ENCODE measurements around the gene MRPS5. TPM values are rescaled to one million over a fixed set of nuclear protein-coding genes. Genes with fewer than 3 reads are reported as not detected.

The MRPS5 gene
- total RNA-seq, 1 experiment from 2014 or later = 54.1 TPM

DNA sequence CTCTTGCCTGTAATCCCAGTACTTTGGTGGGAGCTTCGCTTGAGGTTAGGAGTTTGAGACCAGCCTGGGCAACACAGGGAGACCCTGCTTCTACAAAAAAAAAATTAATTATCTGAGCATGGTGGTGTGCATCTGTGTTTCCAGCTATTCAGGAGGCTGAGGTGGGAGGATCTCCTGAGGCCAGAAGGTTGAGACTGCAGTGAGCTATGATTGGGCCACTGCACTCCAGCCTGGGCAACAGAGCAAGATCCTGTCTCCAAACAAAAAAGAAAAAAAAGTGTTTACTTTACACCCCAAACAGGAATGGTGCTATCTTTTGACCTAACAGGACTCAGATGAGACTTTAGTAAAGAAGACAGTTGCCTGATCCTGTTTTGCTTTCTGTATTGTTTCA lies 60.5 kb downstream of the MRPS5 start:
- DNase-seq (ENCODE audit: low read depth) = no peak

- no peak for DNase-seq (ENCODE audit: low read depth)
Measured at GRCh38 chr2:95060446-95061118, 61.0 kb downstream of the MRPS5 start.

DNA sequence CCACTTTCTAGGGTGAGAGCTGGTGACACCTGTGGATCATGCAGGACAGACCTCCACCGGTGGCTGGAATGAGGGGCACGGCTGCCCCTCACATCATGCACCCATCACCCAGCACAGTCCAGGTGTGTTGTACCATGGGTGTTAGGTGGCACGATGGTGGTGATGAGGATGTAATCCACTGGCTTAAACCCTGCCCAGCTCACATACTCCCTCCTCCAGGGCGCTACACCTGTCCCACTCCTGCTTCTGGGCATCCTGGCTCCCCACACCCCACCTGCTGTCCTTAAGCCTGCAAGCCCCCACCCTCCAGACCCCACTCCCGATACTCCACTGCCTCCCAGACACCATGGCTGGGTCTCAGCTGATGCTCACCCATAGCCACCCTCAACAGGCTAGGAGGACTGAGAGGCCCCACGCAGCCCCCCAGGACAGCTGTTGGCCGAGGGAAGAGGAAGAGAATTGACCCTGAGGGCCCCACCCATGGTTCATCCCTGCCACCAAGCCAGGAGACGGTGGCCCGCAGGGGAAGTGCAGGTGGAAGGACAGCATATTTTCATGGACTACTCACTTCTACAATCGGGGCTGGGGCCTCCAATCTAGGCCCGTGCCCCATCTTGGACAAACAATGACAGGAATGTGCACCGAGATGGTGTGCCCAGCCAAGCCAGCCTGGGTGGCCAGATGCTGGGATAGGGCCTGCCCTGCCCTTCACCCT lies 61.8 kb downstream of the MRPS5 start:
- DNase-seq (ENCODE audit: low read depth) = no peak

GRCh38 chr2:95058989-95059641 lies 62.5 kb downstream of the MRPS5 start:
- DNase-seq (ENCODE audit: low read depth) = no peak

- DNase-seq (ENCODE audit: low read depth) = no peak
Measured at GRCh38 chr2:95058466-95058988, 63.1 kb downstream of the MRPS5 start.

- peak; percentile 42 for DNase-seq (ENCODE audit: low read depth)
Measured at GRCh38 chr2:95057535-95058370, 63.9 kb downstream of the MRPS5 start.

GRCh38 chr2:95056461-95057459 lies 64.8 kb downstream of the MRPS5 start:
- peak; percentile 70 for DNase-seq (ENCODE audit: low read depth)

- DNase-seq (ENCODE audit: low read depth) = no peak
Measured at GRCh38 chr2:95056044-95056443, 65.6 kb downstream of the MRPS5 start.

DNA sequence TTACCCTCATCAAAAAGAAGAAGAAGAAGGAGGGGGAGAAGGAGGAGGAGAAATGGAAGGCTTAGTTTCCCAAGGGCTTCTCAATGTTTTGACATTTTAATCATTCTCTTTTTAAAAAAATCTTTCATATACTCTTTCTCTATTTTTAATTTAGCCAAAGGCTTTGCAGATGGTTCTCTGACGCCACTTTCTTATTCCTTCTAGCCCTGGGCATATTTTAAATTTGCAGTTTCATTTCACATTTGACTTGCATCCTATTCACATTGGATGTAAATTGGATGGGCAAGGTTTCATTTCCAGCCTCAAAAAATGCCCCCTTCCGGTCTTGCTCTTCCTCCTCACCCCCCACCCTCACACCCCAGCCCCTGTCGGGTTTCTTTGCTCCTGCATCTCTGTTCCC lies 66.3 kb downstream of the MRPS5 start:
- no peak for DNase-seq (ENCODE audit: low read depth)

DNA sequence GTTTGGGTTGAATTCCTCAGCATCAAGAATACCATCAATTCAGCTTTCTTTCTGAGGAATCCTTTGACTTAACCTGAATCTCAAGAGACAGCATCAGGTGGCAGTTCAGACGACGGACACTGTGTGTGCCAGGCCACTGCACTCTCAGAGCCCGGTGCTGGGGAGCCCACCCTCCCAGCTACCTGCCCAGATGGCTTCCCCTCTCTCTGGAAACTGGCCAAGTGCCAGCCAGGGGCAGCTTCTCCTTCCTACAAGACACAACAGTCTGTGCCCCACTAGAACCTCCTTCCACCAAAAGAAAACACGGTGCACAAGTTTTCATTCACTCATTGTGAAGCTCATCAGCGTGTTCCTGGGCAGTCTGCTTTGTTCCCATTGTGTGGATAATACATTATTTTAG lies 67.6 kb downstream of the MRPS5 start:
- no peak for DNase-seq (ENCODE audit: low read depth)

DNA sequence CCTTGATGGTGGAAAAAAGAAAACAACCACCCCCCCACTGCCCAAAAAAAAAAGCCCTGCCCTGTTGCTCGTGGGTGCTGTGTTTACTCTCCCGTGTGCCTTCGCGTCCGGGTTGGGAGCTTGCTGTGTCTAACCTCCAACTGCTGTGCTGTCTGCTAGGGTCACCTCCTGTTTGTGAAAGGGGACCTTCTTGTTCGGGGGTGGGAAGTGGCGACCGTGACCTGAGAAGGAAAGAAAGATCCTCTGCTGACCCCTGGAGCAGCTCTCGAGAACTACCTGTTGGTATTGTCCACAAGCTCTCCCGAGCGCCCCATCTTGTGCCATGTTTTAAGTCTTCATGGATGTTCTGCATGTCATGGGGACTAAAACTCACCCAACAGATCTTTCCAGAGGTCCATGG lies 68.1 kb downstream of the MRPS5 start:
- DNase-seq (ENCODE audit: low read depth) = no peak

DNA sequence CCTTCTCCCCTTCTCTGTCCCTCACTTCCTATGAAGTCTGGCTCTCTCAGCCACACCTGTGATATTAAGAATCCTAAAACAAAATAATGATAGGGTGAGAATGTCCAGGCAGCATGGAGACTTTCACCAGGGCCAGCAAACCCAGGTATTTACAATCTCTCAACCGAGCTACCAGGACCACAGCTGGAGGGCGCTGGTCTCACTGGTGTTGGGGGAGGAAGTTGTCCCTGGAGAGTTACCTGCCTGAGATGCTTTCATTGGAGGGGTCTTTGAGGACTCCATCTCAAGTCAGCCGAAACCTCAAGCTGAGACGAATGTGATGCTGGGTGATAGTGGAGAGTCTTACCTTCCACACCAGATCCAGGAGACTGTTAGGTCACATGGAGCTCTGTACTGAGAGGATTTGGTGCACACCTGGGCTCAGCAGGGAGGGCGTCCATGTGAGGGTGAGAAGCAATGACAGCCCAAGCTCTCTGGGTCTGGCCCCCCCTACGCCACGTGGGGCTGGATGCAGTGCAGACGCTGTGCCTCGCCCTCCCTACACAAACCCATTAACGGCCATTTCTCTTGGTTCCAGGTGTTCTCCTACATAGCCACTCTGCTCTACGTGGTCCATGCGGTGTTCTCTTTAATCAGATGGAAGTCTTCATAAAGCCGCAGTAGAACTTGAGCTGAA lies 68.7 kb downstream of the MRPS5 start:
- no peak for DNase-seq (ENCODE audit: low read depth)

- no peak for DNase-seq (ENCODE audit: low read depth)
Measured at GRCh38 chr2:95052307-95052706, 69.3 kb downstream of the MRPS5 start.

DNA sequence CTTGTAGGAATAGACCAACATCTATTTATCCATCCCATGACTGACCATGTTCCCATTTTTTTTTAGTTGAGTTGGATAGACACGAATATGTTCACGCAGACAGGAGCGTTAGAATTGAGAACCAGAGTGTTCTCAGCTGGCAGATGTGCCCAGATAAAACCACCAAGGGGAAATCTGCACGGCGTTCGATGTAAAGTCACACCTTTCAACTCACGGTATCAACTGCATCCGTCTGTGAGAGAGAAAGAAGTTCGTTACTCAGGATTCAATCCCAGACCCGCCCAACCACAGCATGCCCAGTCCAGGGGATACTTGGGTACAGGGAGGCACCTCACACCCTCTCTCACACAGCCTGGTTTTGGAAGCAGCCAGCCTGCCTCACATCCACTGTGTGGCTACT lies 70.0 kb downstream of the MRPS5 start:
- no peak for DNase-seq (ENCODE audit: low read depth)

GRCh38 chr2:95050385-95051300 lies 71.0 kb downstream of the MRPS5 start:
- no peak for DNase-seq (ENCODE audit: low read depth)

- no peak for DNase-seq (ENCODE audit: low read depth)
Measured at GRCh38 chr2:95049961-95050360, 71.6 kb downstream of the MRPS5 start.

DNA sequence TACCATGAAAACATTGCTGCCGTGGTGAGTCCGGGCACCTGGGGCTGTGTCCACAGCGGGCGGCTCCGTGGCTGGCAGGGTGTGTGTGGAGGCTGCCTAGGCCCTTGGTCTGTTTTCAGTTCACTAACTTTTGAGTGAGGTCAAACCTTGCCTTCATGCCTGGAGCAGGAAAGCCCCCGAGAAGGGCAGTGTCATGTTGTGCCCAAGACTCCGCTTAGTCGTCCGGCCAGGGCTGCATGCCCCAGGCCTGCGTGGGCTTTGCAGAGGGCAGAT lies 72.0 kb downstream of the MRPS5 start:
- no peak for DNase-seq (ENCODE audit: low read depth)

DNA sequence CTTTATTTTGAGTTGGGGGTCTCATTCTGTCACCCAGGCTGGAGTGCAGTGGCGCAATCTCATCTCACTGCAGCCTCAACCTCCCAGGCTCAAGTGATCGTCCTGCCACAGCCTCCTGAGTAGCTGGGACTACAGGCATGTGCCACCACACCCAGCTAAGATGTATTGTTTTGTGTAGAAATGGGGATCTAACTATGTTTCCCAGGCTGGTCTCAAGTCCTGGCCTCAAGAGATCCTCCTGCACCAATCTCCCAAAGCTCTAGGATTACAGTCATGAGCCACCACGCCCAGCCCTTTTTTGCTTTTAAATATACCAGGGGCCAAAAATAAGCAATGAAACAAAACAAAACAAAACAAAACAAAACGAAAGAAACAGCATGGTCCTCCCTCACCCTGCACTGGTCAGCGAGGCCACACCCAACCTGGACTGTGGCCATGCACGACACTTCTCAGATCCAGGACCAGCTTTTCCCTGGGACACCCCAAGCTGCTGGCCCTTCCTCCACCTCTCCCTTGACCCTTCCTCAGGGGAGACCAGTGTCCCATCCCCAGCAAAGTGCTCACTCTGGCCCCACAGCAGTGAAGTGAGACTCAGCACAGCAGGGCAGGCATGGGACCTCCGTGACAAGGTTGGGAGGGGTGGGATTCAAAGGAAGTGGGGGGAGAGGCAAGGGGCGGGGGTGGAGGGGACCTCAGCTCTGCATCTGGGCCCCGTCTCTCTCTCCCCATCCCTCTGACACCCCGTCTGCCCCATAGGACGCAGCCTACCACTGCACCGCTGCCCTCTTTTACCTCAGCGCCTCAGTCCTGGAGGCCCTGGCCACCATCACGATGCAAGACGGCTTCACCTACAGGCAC lies 72.6 kb downstream of the MRPS5 start:
- no peak for DNase-seq (ENCODE audit: low read depth)

Data from RPMI7951 (cell line).